Measurements from ENCODE around the gene IL10RB.

The IL10RB gene

GRCh38 chr21:33258475-33258874, 7.7 kb upstream of the IL10RB start:
- no peak for TF ChIP-seq CTCF (IDR thresholded peaks at IDR 0.05; ENCODE audit: low read depth, low read length)
- peaks cover 52% of the 10 kb centered on the region for H3K36me3 ChIP-seq
- no peak for DNase-seq
- H3K9me3 ChIP-seq (ENCODE audit: severe bottlenecking), result no peaks in the 10 kb centered on the region
- no peak overlapping the region for H3K4me3 ChIP-seq (ENCODE audit: low read depth, low read length)
- no peak overlapping the region for H3K27ac ChIP-seq
- no peaks in the 10 kb centered on the region for H3K27me3 ChIP-seq (ENCODE audit: insufficient read depth, low read depth, severe bottlenecking)

- no peak for TF ChIP-seq CTCF (IDR thresholded peaks at IDR 0.05; ENCODE audit: low read depth, low read length)
- no peak for DNase-seq
- no peak overlapping the region for H3K27ac ChIP-seq
- H3K27me3 ChIP-seq (ENCODE audit: insufficient read depth, low read depth, severe bottlenecking), result no peaks in the 10 kb centered on the region
- H3K9me3 ChIP-seq (ENCODE audit: severe bottlenecking), result no peaks in the 10 kb centered on the region
- H3K36me3 ChIP-seq, result peaks cover 43% of the 10 kb centered on the region
- no peak overlapping the region for H3K4me3 ChIP-seq (ENCODE audit: low read depth, low read length)
Measured at GRCh38 chr21:33259428-33259827, 6.7 kb upstream of the IL10RB start.

- TF ChIP-seq CTCF (IDR thresholded peaks at IDR 0.05; ENCODE audit: low read depth, low read length), result no peak
- Histone ChIP-seq H3K9me3 (ENCODE audit: severe bottlenecking) (no peaks in the 10 kb centered on the region), H3K27me3 (ENCODE audit: insufficient read depth, low read depth, severe bottlenecking) (no peaks in the 10 kb centered on the region), H3K4me3 (ENCODE audit: low read depth, low read length) (no peak overlapping the region), H3K27ac (no peak overlapping the region), H3K36me3 (peaks cover 37% of the 10 kb centered on the region)
- DNase-seq, result no peak
Measured at GRCh38 chr21:33259995-33260394, 6.2 kb upstream of the IL10RB start.

- Histone ChIP-seq H3K27me3 (ENCODE audit: insufficient read depth, low read depth, severe bottlenecking) (no peaks in the 10 kb centered on the region), H3K27ac (no peak overlapping the region), H3K36me3 (peaks cover 24% of the 10 kb centered on the region), H3K4me3 (ENCODE audit: low read depth, low read length) (no peak overlapping the region), H3K9me3 (ENCODE audit: severe bottlenecking) (no peaks in the 10 kb centered on the region)
- DNase-seq, result no peak
- TF ChIP-seq CTCF (IDR thresholded peaks at IDR 0.05; ENCODE audit: low read depth, low read length), result no peak
Measured at GRCh38 chr21:33261635-33262034, 4.5 kb upstream of the IL10RB start.

GRCh38 chr21:33262921-33263320, 3.2 kb upstream of the IL10RB start:
- H3K27me3 ChIP-seq (ENCODE audit: insufficient read depth, low read depth, severe bottlenecking), result no peaks in the 10 kb centered on the region
- H3K4me3 ChIP-seq (ENCODE audit: low read depth, low read length), result no peak overlapping the region

More at GRCh38 chr21:33262921-33263320, 3.2 kb upstream of the IL10RB start:
- Histone ChIP-seq H3K27ac (no peak overlapping the region), H3K36me3 (peaks cover 11% of the 10 kb centered on the region), H3K9me3 (ENCODE audit: severe bottlenecking) (no peaks in the 10 kb centered on the region)
- DNase-seq, result no peak
- no peak for TF ChIP-seq CTCF (IDR thresholded peaks at IDR 0.05; ENCODE audit: low read depth, low read length)
